Esophagus (tissue), 2 donors: ENCODE data around the gene RNASEH2B. TPM values are rescaled to one million over a fixed set of nuclear protein-coding genes. Genes with fewer than 3 reads are reported as not detected.

Experiments used
- H3K27ac ChIP-seq, 2 donors: one replicate each; pipeline ENCODE4 v1.5.1; 2013; ENCODE audit warnings: low read depth in 2 of 2, mild to moderate bottlenecking in 2 of 2, inconsistent platforms in 1 of 2, low read length in 1 of 2, moderate library complexity in 1 of 2
- H3K27me3 ChIP-seq, 2 donors: one replicate each; pipeline ENCODE4 v1.6.1; 2013; ENCODE audit warnings: low read length in 2 of 2, control low read depth in 1 of 2, mild to moderate bottlenecking in 1 of 2; ENCODE audit not compliant: insufficient read depth in 2 of 2, control insufficient read depth in 1 of 2
- H3K36me3 ChIP-seq, 2 donors: one replicate each; pipeline ENCODE4 v1.6.1; 2013; ENCODE audit warnings: low read length in 1 of 2; ENCODE audit not compliant: control insufficient read depth in 2 of 2, insufficient read depth in 2 of 2
- H3K4me1 ChIP-seq, 2 donors: one replicate each; pipeline ENCODE4 v1.6.1; 2013; ENCODE audit warnings: low read length in 1 of 2; ENCODE audit not compliant: control insufficient read depth in 2 of 2, insufficient read depth in 2 of 2
- H3K4me3 ChIP-seq, 2 donors: one replicate each; pipeline ENCODE4 v1.5.1; 2013; ENCODE audit warnings: low read length in 2 of 2, mild to moderate bottlenecking in 2 of 2, low read depth in 1 of 2, moderate library complexity in 1 of 2
- H3K9me3 ChIP-seq, 2 donors: one replicate each; pipeline ENCODE4 v1.6.1; 2013; ENCODE audit warnings: mild to moderate bottlenecking in 2 of 2, low read depth in 1 of 2, low read length in 1 of 2, moderate library complexity in 1 of 2; ENCODE audit not compliant: control insufficient read depth in 2 of 2, insufficient read depth in 1 of 2
- WGBS, 2 donors: extraction: QIAGEN DNeasy Blood & Tissue Kit; methylation state at CpG; one replicate each; pipeline ENCODE4 v1.1.7; 2013; 5-methylcytosine and 5-hydroxymethylcytosine counted together
- polyA plus RNA-seq, 2 donors: library from polyadenylated mRNA; stranded (reverse); fragments of 200-250 nt; gene quantifications; one replicate each; pipeline ENCODE4 v1.2.3, GENCODE V29; 2013
- donor health status: healthy with polysubstance abuse.
- donor health status: Bipolar disorder and iron deficiency.

Gene RNASEH2B
- polyA plus RNA-seq, 2 donors = 24.3 to 31.8 TPM

- Histone ChIP-seq H3K9me3 (peaks cover 0 to 4% of the 10 kb centered on the region in 2 donors), H3K4me3 (no peak overlapping the region), H3K36me3 (peaks cover 0 to 4% of the 10 kb centered on the region in 2 donors), H3K27me3 (no peaks in the 10 kb centered on the region), H3K4me1 (no peaks in the 10 kb centered on the region), H3K27ac (no peak overlapping the region)
- 59 to 65% methylated on average over 2 of the region's 2 CpGs for WGBS, 2 donors
Observed at GRCh38 chr13:50928102-50928501, 18.5 kb downstream of the RNASEH2B start.

DNA sequence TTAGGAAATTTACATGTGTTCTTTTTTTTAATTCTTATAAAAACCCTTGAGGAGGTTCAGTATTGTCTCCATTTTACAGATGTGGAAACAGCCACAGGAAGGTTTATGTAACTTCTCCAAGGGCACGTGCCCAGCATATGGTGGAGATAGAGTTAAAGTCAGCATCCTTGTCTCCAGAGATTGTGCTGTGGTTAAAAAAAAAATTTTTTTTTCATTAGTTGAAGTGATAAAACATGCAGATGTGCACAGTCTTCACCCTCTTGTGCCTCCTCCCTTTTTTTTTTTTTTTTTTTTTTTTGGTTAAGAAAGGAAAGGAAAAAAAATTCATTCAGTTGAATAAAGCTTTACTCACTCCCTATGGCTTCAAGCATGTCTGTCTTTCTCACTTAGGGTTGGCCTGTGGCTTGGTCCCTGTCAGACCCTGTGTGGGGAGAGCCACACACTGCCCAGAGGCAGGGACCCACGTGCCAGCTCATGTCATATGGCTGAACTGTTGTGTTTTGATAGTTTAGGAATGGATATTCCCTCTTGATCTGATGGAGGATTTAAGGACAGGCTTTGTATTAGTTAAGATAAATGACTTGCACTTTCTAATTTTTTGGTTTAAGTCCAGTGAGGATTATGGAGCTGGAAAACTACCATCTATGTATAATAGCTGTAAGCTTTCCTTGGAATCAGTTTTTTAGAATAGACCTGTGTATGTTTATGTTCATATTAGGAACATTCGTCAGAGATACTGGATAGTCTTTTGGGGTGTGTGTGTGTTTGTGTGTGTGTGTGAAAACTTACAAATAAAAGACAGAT is 19.3 kb downstream of the RNASEH2B start:
- peak overlapping the region in 1 of 2 donors; percentile 55 for H3K27ac ChIP-seq
- peaks cover 0 to 4% of the 10 kb centered on the region in 2 donors for H3K36me3 ChIP-seq
- WGBS, 2 donors = 40 to 52% methylated on average over 3 of the region's 3 CpGs
- H3K4me1 ChIP-seq = no peaks in the 10 kb centered on the region
- H3K27me3 ChIP-seq = no peaks in the 10 kb centered on the region
- no peak overlapping the region for H3K4me3 ChIP-seq
- H3K9me3 ChIP-seq = peaks cover 0 to 4% of the 10 kb centered on the region in 2 donors

- no peak overlapping the region for H3K4me3 ChIP-seq
- H3K9me3 ChIP-seq = no peaks in the 10 kb centered on the region
- WGBS, 2 donors = 96 to 97% methylated on average over 6 of the region's 6 CpGs
- no peaks in the 10 kb centered on the region for H3K27me3 ChIP-seq
- no peaks in the 10 kb centered on the region for H3K4me1 ChIP-seq
- H3K27ac ChIP-seq = no peak overlapping the region
- H3K36me3 ChIP-seq = peaks cover 0 to 4% of the 10 kb centered on the region in 2 donors
Observed at GRCh38 chr13:50932091-50932490, 22.5 kb downstream of the RNASEH2B start.

DNA sequence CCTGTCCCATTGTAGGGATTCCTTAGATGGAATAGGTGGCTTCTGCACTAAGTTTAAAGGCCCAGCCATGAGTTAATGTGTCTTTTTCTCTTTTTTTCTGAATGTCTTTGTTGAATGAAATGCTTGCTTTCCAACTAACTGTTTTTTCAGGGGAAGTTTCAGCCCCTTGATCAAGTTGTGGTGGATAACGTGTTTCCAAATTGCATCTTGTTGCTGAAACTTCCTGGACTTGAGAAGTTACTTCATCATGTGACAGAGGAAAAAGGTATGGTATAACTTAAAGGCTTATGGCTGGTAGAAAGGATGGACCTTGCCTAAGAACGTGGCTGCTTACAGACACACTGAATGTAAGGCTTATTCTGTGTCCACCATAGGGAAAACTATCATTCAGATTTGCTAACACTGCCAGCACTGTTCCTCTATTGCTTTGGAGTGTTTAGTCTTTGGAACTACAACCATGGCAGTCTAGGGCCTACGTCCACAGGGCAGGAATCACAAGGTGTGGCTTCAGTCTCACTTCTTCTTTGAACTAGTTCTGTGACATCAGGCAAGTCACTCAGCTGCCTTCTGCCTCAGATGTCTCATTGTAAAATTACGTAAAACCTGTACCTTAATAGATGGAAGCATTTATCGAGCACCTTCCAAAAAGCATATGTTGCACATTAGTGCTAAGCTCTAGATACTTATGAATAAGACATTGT is 25.3 kb downstream of the RNASEH2B start:
- Histone ChIP-seq H3K27me3 (no peaks in the 10 kb centered on the region), H3K27ac (no peak overlapping the region), H3K4me3 (no peak overlapping the region), H3K4me1 (no peaks in the 10 kb centered on the region), H3K9me3 (no peaks in the 10 kb centered on the region), H3K36me3 (peaks cover 0 to 6% of the 10 kb centered on the region in 2 donors)
- 89 to 95% methylated on average over 5 of the region's 5 CpGs for WGBS, 2 donors

- no peaks in the 10 kb centered on the region for H3K27me3 ChIP-seq
- no peaks in the 10 kb centered on the region for H3K9me3 ChIP-seq
- H3K27ac ChIP-seq = no peak overlapping the region
- H3K36me3 ChIP-seq = peaks cover 0 to 4% of the 10 kb centered on the region in 2 donors
- 84 to 86% methylated on average over 2 of the region's 2 CpGs for WGBS, 2 donors
- H3K4me1 ChIP-seq = no peaks in the 10 kb centered on the region
- no peak overlapping the region for H3K4me3 ChIP-seq
Observed at GRCh38 chr13:50936679-50937078, 27.1 kb downstream of the RNASEH2B start.

- 66 to 76% methylated on average over 2 of the region's 2 CpGs for WGBS, 2 donors
- Histone ChIP-seq H3K9me3 (no peaks in the 10 kb centered on the region), H3K4me3 (no peak overlapping the region), H3K36me3 (peaks cover 5% of the 10 kb centered on the region in 2 donors), H3K27ac (no peak overlapping the region), H3K27me3 (no peaks in the 10 kb centered on the region), H3K4me1 (no peaks in the 10 kb centered on the region)
Observed at GRCh38 chr13:50940509-50940908, 30.9 kb downstream of the RNASEH2B start.

DNA sequence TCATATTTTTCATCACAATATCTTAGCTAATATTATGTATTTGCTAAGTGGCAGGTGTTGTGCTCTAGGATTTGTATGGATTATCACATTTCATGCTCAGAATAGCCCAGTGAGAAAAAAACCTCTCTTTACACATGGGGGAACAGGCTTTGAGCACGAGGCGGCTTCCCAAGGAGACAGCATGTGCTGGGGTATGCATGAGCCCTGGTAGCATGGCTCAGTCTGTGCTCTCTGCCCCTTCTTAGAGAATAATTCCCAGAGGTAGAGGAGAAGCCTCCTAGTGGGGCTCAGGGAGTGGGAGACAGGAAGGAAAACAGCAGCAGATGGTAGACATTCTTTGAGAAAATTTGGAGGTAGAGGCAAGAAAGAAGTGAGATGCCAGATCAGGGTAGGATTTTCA is 31.6 kb downstream of the RNASEH2B start:
- Histone ChIP-seq H3K4me3 (no peak overlapping the region), H3K4me1 (no peaks in the 10 kb centered on the region), H3K27ac (no peak overlapping the region), H3K27me3 (no peaks in the 10 kb centered on the region), H3K9me3 (no peaks in the 10 kb centered on the region), H3K36me3 (peaks cover 5% of the 10 kb centered on the region in 2 donors)
- 97 to 98% methylated on average over 2 of the region's 2 CpGs for WGBS, 2 donors

GRCh38 chr13:50942630-50943311 is 33.2 kb downstream of the RNASEH2B start:
- no peak overlapping the region for H3K27ac ChIP-seq
- 74 to 75% methylated on average over 3 of the region's 3 CpGs for WGBS, 2 donors
- no peaks in the 10 kb centered on the region for H3K4me1 ChIP-seq
- no peak overlapping the region for H3K4me3 ChIP-seq
- no peaks in the 10 kb centered on the region for H3K27me3 ChIP-seq
- H3K36me3 ChIP-seq = peaks cover 5% of the 10 kb centered on the region in 2 donors
- H3K9me3 ChIP-seq = no peaks in the 10 kb centered on the region

DNA sequence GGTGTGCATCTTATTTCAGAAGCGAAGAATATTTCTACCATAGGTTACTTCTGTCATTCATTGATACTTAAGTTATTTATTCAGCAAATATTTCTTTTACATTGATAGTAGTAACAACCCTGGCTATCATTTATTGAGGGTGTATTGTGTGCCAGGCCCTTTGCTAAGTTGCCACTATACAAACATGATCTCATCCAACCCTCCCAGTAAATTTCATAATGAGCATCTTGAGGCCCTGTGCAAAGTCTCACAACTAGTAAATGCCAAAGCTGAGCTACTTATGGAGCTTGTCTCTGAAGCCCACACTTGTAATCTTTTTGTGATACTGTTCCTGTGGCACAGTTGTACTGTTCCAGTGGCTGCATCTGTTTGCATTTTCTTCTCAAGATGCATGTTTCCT is 36.1 kb downstream of the RNASEH2B start:
- Histone ChIP-seq H3K9me3 (no peaks in the 10 kb centered on the region), H3K27ac (no peak overlapping the region), H3K4me1 (no peaks in the 10 kb centered on the region), H3K36me3 (peaks cover 3 to 5% of the 10 kb centered on the region in 2 donors), H3K27me3 (no peaks in the 10 kb centered on the region), H3K4me3 (no peak overlapping the region)
- 84 to 100% methylated on average over 1 of the region's 1 CpG for WGBS, 2 donors
